Endothelial cell of umbilical vein (primary cell): ENCODE data around the gene GMCL1. TPM values are rescaled to one million over a fixed set of nuclear protein-coding genes. Genes with fewer than 3 reads are reported as not detected.

Source experiments
- BruUV-seq: library from RNA; stranded (reverse); fragments of 400-500 nt; replicated peaks from 2 replicates; lab custom pipeline; 2021; lab: Mats Ljungman, UMichigan
- CTCF ChIA-PET: fragments of 300-600, 350-600 bp; sonication (Branson Sonifier 250); formaldehyde crosslinking; loops from one replicate; lab custom pipeline; 2021; ENCODE audit warnings: antibody characterized with exemption, inconsistent platforms; lab: Charles Lee
- POLR2A ChIA-PET: fragments of 300-600, 350-600 bp; sonication (Branson Sonifier 250); formaldehyde crosslinking; loops from one replicate; lab custom pipeline; 2021; ENCODE audit warnings: antibody characterized with exemption, inconsistent platforms; lab: Charles Lee
- DNase-seq: peaks from one replicate; pipeline ENCODE4 v3.0.0-alpha.2; 2011; ENCODE audit warnings: low read depth, low spot score
- FAIRE-seq: peaks from 2 replicates; lab custom pipeline; 2011; peaks lifted over from hg19 to GRCh38; lab: Jason Lieb, UNC
- H2AFZ ChIP-seq: 2 replicates; pipeline ENCODE4 v1.6.0; 2012; ENCODE audit warnings: low read depth, low read length, control low read depth, inconsistent platforms
- H3K27ac ChIP-seq: 2 replicates; pipeline ENCODE4 v1.5.1; 2011; ENCODE audit warnings: low read depth, mild to moderate bottlenecking, control low read depth, low read length, moderate library complexity; ENCODE audit not compliant: insufficient read depth
- H3K27me3 ChIP-seq, 2 experiments: 2 replicates each; pipeline versions ENCODE4 v1.6.0 to v1.6.1; 2011; ENCODE audit warnings: low read length in 2 of 2, mixed read lengths in 1 of 2; ENCODE audit not compliant: control insufficient read depth in 2 of 2, insufficient read depth in 2 of 2
- H3K36me3 ChIP-seq, 2 experiments: 2 replicates in 1 of 2; 3 replicates in 1 of 2; pipeline ENCODE4 v1.5.1; 2011; ENCODE audit warnings: low read length in 2 of 2, mild to moderate bottlenecking in 1 of 2, moderate library complexity in 1 of 2; ENCODE audit not compliant: control insufficient read depth in 2 of 2, insufficient read depth in 2 of 2; ENCODE audit errors: extremely low read depth in 1 of 2
- H3K4me1 ChIP-seq: 3 replicates; pipeline ENCODE4 v1.5.1; 2011; ENCODE audit warnings: mild to moderate bottlenecking, low read length; ENCODE audit not compliant: control insufficient read depth, insufficient read depth; ENCODE audit errors: extremely low read depth
- H3K4me2 ChIP-seq: 2 replicates; pipeline ENCODE4 v1.6.1; 2011; ENCODE audit warnings: low read length, control low read depth, mixed read lengths; ENCODE audit not compliant: insufficient read depth
- H3K4me3 ChIP-seq, 3 experiments: fragments of 200-600 bp in 1 of 3; sonication (generic), shearing (Covaris generic) in 1 of 3; replicated peaks in 1 of 3; 2 replicates each; pipeline ENCODE4 v1.5.1; 2011 to 2016; ENCODE audit warnings: control low read depth in 3 of 3, low read length in 3 of 3, mild to moderate bottlenecking in 2 of 3, inconsistent platforms in 1 of 3, low read depth in 1 of 3, moderate library complexity in 1 of 3; ENCODE audit not compliant: insufficient read depth in 1 of 3
- H3K79me2 ChIP-seq: 2 replicates; pipeline ENCODE4 v1.6.0; 2012; ENCODE audit warnings: low read length, inconsistent platforms; ENCODE audit not compliant: control insufficient read depth, insufficient read depth
- H3K9ac ChIP-seq: replicated peaks from 2 replicates; pipeline ENCODE3; 2011; ENCODE audit warnings: low read length, control low read depth; ENCODE audit not compliant: insufficient read depth; ENCODE audit errors: extremely low read depth
- H3K9me1 ChIP-seq: replicated peaks from 3 replicates; pipeline ENCODE4 v1.6.0; 2011; ENCODE audit warnings: mild to moderate bottlenecking, low read length; ENCODE audit not compliant: control insufficient read depth, insufficient read depth; ENCODE audit errors: extremely low read depth
- H3K9me3 ChIP-seq: replicated peaks from 2 replicates; pipeline ENCODE4 v1.5.1; 2012; ENCODE audit warnings: low read length, inconsistent platforms; ENCODE audit not compliant: control insufficient read depth, insufficient read depth
- H4K20me1 ChIP-seq: replicated peaks from 2 replicates; pipeline ENCODE3; 2011; ENCODE audit warnings: mild to moderate bottlenecking, low read length; ENCODE audit not compliant: control insufficient read depth, insufficient read depth; ENCODE audit errors: extremely low read depth
- EZH2 ChIP-seq: IDR thresholded peaks from 2 replicates; pipeline ENCODE4 v1.6.1; 2012; ENCODE audit warnings: borderline replicate concordance, low read depth, mild to moderate bottlenecking, moderate library complexity, low read length, inconsistent platforms; ENCODE audit not compliant: severe bottlenecking
- FOS ChIP-seq: IDR thresholded peaks from 2 replicates; pipeline ENCODE4 v1.6.1; 2011; ENCODE audit warnings: mild to moderate bottlenecking, low read length, moderate library complexity, borderline replicate concordance; ENCODE audit not compliant: insufficient read depth
- GATA2 ChIP-seq: IDR thresholded peaks from 2 replicates; pipeline ENCODE4 v1.7.0; 2011; ENCODE audit warnings: low read depth, mild to moderate bottlenecking, moderate library complexity, mixed read lengths, low read length; ENCODE audit not compliant: insufficient read length, insufficient read depth
- JUN ChIP-seq: IDR thresholded peaks from 2 replicates; pipeline ENCODE4 v1.6.1; 2011; ENCODE audit warnings: borderline replicate concordance, low read depth; ENCODE audit not compliant: insufficient read length, insufficient read depth
- MYC ChIP-seq: IDR thresholded peaks from one replicate; pipeline ENCODE4 v1.6.1; 2011; ENCODE audit warnings: mild to moderate bottlenecking, low read depth, low read length
- POLR2A ChIP-seq: IDR thresholded peaks from 2 replicates; pipeline ENCODE4 v1.6.1; 2012; ENCODE audit warnings: low read depth, mild to moderate bottlenecking, control low read depth, low read length
- POLR2AphosphoS5 ChIP-seq: IDR thresholded peaks from 2 replicates; pipeline ENCODE4 v1.6.1; 2012; ENCODE audit warnings: low read depth, mild to moderate bottlenecking, control low read depth, low read length, moderate library complexity; ENCODE audit not compliant: insufficient read depth
- dilution Hi-C: fragments of 300-500 bp; cut with MboI; formaldehyde crosslinking; loops from one replicate; pipeline ENCODE4 v1.15.0; 2019; ENCODE audit warnings: low sequenced_read_pairs; ENCODE audit not compliant: extremely low pct_ligation_motif_present
- intact Hi-C: fragments of 100-400 bp; cut with micrococcal nuclease; formaldehyde crosslinking; loops from one replicate; pipeline ENCODE4 v1.10.0; 2022
- polyA plus RNA-seq, 4 experiments: library from polyadenylated mRNA; depleted of rRNA in 3 of 4; stranded (reverse) in 3 of 4; unstranded in 1 of 4; fragments of >200 nt; gene quantifications; 2 replicates each; pipeline versions ENCODE4 v1.2.1 to v1.2.3, GENCODE V29; 2011 to 2012; ENCODE audit warnings: missing spikeins in 1 of 4
- total RNA-seq: library from RNA; stranded (reverse); gene quantifications from 2 replicates; pipeline ENCODE4 v1.2.3, GENCODE V29; 2021
- TF ChIP-seq, protein P1 (sequence below): IDR thresholded peaks from 2 replicates; pipeline ENCODE4 v1.6.1; 2011; ENCODE audit not compliant: insufficient read depth, insufficient read length

Gene GMCL1
- total and polyA plus RNA-seq, 2 donors (not counting 3 experiments of a cell fraction or from before 2014, with no cell fraction given), result 4.2 to 14.6 TPM

GRCh38 chr2:69817729-69818501 lies 11.5 kb upstream of the GMCL1 start:
- Histone ChIP-seq H3K79me2 (no peaks in the 10 kb centered on the region), H3K4me2 (peak overlapping the region; percentile 19), H3K9ac (peak overlapping the region; percentile 36), H4K20me1 (no peaks in the 10 kb centered on the region), H3K9me1 (no peaks in the 10 kb centered on the region), H3K27ac (peak overlapping the region; percentile 30), H3K36me3 (peaks cover 4 to 5% of the 10 kb centered on the region in 2 experiments), H2AFZ (no peak overlapping the region), H3K9me3 (no peaks in the 10 kb centered on the region), H3K27me3 (no peaks in the 10 kb centered on the region), H3K4me1 (peaks cover 28% of the 10 kb centered on the region), H3K4me3 (no peak overlapping the region)
- peak; percentile 73 for DNase-seq
- no TSS peak for BruUV-seq
- TF ChIP-seq, protein P1, sequence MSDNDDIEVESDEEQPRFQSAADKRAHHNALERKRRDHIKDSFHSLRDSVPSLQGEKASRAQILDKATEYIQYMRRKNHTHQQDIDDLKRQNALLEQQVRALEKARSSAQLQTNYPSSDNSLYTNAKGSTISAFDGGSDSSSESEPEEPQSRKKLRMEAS, result no peak
- TF ChIP-seq EZH2 (no peak), GATA2 (peak; percentile 71), FOS (no peak), MYC (no peak), POLR2A (no peak), JUN (no peak), POLR2AphosphoS5 (no peak)
- ChIA-PET CTCF (interaction anchor here (0.6 to 15.5 kb wide), 13 partner anchors 9 to 307 kb away, joined by 3 to 784 read pairs (median 7); partner anchors contain the start of genes ANXA4, GMCL1 and SNRNP27), POLR2A (no interaction called here)
- peak; percentile 24 for FAIRE-seq
- intact Hi-C loops, result loop anchor here (1.0 to 5.0 kb wide), 4 partner anchors 76 to 381 kb away; partner anchors contain the start of genes ANXA4 and NFU1
- dilution Hi-C loops, result no loop called here
